GM21515 (cell line): Measurements from ENCODE around the gene S100A11.
A peak's percentile ranks its signal among the peaks of the same experiment; 100 is the strongest.
"Not testable (repeated sequence)": the region's sequence is repeated elsewhere in the genome, so short reads cannot be mapped to it uniquely, and the experiment has no call there.

Experiments used
- ATAC-seq: cut with Tn5 transposase; IDR thresholded peaks from one replicate; pipeline ENCODE4 v1.9.1; 2021; ENCODE audit not compliant: unreplicated experiment

S100A11 gene

DNA sequence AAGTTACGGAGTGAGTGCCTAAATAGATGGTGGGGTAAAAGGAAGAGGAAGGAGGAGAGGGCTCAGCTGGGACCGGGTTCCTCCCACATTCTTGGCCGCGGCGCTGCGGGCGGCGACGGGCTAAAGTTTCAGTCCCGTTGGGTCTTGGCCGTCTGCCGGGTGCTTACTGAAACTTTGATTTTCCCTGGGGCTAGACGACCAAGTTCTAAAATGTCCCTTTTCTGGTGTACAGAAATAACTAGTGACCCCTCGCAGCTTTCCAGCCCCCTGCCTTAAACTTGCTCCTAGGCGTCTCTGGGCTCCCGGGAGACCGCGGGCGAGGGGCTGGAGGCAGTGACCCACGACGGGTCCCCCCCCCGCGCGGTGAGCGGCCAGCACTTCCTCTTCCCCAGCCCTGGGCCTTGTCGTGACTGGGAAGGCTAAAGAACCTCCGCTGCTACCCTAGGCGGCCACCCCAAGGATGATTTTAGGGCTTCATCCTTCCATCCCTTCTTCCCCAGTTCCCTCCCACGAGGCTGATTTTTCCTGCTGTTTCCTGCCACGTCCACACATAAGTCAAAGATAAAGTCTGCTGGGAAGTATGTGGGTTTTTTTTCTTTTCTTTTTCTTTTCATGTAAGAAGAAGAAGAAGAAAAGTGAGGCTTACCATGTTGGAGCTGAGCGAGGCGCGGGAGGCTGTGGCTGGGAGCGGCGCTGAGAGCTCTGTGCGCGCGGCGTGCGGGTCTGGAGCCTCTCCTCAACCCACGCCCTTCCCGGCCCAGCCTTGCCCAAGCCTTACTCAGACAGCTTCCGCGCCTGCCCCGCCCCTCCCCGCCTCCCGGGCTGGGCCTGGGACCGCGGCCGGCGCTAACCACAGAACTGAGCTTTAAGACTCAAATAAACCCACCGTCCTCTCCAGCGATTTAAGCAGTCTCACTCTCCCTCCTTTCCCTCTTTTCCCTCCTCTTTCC lies at the start of gene S100A11:
S100A11 (minus strand) TSS at position 738 of the 950 bp plus-strand sequence; CDS start at position 649, 89 bp downstream.
- ATAC-seq, result peak; percentile 47

DNA sequence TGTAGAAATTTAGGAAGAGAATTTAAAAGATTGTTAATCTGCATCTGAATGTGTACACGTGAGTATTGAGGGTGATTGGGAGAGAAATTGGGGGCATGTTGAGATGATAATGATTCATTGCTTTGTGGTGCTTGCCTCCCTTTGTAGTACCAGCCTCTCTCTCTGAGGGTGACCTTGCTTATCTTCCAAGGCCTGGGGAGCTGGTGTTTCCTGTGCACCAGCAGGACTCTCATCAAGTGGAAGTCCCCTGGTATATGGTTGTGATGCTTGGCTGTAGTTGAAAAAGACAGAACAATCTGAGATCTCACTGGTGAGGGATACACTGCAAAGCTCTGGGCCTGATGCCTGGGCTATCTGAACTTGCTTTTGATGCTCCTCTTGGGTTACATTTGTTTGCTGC lies 48.0 kb upstream of the S100A11 start:
- ATAC-seq, result no peak

DNA sequence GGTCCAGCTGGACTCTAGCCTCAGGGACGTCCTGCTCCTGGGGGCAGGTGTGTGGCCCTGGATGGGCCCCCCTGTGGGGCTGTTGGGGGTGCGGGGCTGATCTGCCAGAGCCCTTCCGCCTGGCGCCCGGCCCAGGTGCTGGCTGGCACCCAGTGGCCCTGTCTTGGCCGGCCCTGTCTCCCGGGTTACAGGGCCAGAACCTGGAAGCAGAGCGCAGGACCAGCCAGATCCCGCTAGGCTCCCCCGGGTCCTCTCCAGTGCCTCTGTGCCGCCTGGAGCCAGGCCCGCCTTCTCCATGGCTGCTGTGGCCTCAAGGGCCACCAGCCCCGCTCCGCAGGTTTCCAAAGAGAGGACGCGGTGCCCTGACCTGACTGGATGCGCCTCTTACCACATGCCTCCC lies 44.2 kb upstream of the S100A11 start:
- not testable (repeated sequence) for ATAC-seq

DNA sequence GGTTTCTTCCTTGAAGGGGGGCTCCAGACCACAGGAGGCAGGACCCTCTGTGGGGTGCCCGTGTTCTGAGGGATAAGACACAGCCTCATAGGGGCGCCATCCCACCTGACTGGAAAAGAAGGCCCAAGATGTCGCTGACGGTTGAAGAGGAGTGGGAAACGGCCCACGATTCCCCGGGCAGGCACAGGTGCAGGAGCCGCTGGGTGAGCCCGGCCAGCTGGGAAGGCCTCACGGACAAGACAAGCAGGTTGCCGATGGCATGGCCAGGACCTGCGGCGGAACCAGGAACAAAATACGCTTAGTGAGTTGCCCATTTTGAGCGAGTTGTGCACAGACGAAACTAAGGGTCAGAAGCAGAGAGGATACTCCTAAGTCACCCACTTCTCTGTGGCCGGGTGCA lies 43.7 kb upstream of the S100A11 start:
- ATAC-seq, result not testable (repeated sequence)

DNA sequence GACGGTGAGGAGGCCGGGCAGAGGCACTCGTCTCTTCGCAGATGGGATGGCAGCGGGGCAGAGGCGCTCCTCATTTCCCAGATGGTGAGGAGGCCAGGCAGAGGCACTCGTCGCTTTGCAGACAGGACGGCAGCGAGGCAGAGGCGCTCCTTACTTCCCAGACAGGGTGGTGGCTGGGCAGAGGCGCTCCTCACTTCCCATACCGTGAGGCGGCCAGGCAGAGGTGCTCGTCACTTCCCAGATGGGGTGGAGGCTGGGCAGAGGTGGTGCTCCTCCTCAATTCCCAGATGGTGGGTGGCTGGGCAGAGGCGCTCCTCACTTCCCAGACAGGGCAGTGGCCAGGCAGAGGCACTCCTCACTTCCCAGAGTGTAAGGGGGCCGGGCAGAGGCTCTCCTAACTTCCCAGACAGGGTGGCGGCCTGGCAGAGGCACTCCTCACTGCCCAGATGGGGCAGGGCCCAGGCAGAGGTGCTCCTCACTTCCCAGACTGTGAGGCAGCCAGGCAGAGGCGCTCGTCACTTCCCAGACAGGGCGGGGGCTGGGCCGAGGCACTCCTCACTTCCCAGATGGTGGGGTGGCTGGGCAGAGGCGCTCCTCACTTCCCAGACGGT lies 42.1 kb upstream of the S100A11 start:
- ATAC-seq, result no peak

DNA sequence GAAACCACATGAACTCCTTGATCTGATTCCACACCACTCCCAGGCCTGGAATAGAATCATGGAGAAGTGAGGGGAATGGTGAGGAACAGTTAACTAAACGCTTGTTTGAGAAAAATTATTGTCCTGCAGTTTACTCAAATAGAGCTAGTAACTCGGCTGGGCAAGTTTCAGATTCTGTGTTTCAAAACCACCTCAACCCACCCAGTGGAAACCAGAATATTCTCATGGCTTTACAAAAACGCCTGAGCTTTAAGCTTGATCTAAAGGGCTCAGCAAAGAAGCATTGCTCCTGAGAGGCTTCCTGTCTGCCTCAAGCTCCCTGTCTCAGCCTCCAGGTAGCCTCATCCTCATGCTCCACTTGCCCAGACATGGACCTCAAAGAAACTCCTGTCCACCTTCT lies 35.5 kb upstream of the S100A11 start:
- ATAC-seq, result no peak

DNA sequence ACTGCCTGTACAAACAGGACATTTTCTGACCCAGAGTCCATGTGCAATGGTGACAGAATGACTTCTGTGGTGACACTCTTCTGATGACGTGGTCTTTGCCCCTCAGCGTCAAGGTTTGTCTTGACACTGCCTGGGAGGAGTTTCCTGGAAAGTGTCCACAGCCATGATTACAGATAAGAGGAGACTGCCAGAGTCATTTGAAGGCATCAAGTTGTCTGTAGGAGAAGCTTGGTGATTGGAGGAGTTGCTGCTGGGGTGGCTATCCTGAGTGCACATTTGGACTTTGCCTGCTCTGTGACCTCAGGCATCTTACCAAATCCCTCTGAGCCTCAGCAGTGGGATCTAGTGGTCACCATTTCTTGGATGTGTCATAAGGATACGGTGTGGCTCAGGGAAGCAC lies 34.3 kb upstream of the S100A11 start:
- ATAC-seq, result no peak

DNA sequence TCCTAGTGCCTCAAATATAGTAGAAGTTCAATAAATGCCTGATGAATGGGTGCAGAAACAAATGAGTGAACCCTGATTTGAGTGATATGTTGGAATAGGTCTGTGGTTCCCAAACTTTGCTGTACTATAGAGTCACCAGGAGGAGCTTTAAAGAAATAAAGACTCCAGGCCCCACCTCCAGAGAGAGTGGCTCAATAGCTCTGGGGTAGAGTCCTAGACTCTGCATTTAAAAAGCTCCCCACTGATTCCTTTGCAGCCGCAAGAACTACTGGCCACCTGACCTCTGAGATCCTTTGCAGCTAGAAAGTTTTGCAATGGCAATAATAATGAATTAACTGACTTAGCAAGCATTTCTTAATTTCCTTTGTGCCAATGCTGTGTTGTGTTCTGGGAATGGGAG lies 31.1 kb upstream of the S100A11 start:
- no peak for ATAC-seq

DNA sequence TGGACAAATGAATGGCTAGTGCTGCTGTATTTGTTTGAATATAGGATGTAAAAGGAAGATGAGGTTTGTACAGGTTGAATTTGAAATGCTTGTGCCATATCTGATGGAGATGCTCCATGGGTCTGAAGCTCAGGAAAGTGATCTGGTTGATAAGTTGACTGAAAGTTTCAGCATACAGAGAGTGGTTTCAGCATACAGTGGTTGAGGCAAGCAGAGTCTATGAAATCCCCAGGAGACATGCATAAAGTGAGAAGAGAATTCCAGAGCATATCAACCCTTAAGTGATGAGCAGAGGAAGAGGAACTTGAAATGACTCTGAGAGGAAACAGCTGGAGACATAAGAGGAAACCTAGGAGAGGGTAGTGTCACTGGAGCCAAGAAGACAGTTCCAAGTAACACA lies 30.3 kb upstream of the S100A11 start:
- no peak for ATAC-seq

DNA sequence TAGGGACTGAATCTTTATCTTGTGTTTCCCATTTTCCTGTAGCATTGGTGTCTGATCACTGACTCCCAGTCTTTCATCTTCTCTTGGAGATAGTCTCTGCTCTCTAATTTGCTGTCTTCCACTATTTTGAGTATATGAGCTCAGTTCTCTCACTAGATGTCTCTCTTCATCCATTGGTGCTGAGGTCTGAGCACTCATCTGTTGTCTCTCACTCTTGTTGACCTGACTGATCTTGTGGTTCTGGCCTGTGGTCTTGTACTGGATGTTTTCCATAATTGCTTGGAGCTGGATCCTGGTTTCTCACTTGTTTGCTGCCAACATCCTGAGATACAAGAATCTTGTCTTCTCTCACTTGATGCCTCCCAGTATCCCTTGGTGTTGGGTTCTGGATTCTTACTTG lies 25.1 kb upstream of the S100A11 start:
- no peak for ATAC-seq

DNA sequence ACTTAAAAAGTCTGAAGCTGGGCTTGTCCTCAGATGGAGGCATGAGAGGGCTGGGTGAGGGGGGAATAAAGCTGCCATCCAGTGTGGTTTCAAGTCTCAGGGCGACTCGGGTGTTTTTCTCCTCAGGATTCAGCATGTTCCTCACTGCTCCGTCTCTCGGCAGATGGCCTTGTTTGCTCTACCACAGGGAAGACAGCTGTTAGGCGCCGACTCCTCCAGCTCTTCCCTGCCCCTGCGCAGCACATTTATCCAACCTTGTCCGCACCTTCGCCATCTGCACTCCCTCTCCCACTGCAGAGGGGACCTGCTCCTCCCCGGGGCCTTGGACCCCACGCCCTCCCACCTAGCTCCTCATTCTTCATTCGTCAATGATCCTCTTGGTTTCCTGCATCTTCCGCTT lies 16.6 kb upstream of the S100A11 start:
- no peak for ATAC-seq

DNA sequence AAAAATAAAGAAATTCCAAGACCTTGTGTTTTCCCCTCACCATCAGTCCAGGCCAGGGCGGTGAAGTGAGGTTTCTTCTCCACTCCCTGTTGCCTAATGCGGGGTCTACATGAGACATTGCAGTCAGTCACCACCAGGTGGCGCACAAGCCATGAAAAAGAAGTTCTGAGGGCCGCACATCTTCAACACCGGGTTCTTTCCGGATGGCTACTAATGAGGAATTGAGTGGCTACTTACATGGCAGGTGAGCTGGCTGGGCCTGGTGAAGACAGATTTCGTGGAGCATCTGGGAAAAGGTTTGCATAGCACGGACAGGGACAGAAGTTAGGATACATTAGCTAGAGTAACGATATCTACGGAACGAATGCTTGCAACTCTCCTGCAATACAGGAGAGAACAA lies 15.8 kb upstream of the S100A11 start:
- no peak for ATAC-seq

DNA sequence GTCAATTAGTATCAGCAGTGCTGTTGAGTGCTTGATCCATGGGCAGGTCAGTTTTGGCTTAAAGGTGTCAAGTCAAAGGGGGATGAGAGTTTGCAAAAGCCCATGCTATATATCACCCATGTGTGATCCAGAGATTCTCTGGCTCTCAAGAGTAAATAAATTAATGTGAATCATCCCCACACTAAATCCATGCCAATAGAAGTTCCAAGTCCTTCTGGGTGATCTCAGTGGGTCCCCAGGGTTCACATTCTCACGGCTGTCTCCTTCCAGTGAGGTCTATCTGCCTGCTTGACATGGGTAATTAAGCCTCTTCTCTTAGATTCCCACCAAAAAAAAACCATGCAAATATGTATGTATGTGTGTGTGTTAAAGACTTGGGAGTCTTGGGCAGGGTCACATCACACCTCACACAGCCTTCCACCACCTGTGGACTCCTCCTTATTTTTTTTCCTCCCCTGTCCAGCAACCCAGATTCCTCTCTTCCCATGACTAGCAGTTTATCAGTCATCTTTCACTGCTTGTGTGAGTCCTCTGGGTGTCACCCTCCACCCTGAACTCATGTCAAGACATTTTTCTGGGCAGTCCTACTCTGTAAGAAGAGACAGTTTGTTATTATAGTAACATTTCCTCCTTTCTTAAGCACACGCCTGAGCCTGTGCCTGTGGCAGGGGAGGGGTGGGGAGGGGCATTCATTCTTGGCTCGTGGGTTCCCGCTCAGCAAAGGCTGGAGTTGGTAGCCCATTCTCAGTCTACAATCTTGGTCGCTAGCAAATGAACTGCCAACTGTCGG lies 14.3 kb upstream of the S100A11 start:
- ATAC-seq, result no peak

DNA sequence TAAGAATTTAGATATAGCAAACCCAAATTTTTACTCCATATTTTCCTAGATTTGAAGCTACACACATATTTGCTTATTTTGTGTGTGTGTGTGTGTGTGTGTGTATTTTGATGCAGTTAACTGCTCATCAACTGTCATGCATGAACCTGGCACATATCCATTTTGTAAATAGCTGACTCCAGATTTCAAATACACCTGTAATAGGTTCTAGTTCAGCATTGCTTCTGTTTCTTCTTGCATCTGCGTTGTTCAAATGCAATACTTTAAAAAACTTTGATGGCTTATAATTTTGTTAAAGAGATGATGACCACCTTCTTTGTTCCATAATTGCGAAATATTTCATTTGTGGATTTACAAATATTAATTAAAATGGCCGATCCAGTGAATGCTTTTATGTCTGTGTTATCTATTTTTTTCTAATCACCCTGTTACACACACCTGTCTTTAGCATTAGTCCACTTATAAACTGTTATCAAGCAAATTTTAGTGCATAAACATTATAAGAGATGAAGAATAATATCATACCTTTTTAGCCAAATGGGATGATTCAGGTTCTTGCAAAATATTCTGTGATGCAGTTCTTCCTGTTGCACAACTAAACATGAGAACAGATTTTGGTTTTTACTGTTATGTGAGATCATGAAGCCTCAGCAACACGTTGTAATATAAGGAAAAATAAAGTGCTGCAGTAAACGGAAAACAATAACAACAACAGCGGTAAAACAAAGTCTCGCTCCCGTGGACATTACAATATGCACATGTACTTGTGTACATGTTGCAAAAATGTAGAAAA lies 12.7 kb upstream of the S100A11 start:
- ATAC-seq, result no peak

DNA sequence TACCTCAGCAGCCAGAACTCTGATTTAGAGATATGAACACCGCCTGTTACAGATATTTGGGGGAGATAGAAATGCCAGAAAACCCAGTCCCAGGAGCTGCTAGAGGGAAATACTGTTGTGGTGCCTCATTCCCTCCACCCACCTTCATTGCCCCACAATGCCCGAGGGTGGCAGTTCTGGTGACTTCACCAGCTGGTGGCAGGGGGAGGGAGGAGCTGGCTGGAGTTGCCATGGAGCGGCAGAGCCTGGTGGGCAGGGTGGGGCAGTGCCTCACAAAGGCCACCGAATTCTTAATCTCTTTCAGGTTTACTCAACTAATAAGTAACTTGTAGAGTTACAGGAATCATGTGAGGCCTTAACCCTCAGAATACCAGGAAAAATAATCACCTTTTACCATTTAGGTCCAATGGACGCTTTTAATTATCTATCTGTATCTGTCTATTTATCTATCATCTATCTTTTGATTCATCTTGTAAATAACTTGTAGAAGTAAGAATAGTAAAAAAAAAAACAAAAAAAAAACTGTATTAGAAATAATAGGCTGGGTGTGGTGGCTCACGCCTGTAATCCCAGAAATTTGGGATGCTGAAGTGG lies 11.7 kb upstream of the S100A11 start:
- ATAC-seq, result no peak

DNA sequence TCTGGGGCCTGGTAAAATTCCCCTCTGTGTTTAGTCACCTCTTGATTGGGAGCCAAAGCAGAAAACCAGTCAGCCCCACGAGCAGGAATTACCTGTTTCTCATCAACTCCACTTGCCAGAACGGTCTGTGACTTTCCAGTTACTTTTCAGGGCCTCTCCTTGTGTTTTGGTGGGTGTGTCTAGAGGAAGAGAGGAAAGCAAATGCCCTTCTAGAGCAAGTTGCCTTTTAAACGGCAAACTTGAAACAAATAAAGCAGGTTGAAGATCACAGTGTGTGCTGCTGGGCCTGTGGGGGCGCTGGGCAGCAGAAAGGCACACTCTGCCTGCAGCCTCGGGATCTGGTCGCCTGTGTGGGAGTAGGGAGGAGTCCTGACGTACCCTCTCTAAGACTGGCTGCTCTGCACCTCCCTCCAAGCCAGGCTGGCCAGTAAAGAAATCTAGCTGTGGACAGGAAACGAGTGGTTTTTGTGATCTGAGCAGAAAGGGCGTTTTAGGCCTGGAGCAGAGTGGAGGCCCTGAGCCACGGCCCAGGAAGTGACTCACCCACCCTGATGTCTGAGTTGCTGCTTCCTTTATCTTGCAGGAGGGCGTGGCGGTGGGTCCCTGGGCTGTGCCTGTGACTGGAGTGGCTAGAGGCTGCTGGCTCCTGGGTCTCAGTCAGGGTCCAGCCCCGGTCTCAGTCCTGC lies 11.1 kb upstream of the S100A11 start:
- peak; percentile 94 for ATAC-seq

DNA sequence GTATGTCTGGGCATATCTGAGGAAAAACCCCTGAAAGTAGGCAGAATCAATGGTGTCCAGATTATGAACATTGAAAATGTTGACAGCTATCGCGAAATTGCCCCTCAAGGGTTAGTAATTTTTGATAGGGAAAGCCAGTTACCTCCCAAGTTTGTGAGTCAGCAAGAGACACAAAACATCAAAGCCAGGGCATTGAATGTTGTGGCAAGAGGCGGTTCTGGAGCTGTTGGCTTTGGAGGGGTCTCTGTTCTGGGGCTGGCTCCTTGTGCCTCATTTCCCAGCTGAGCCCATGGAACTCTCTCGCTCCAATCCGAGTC lies 10.6 kb upstream of the S100A11 start:
- ATAC-seq, result no peak

DNA sequence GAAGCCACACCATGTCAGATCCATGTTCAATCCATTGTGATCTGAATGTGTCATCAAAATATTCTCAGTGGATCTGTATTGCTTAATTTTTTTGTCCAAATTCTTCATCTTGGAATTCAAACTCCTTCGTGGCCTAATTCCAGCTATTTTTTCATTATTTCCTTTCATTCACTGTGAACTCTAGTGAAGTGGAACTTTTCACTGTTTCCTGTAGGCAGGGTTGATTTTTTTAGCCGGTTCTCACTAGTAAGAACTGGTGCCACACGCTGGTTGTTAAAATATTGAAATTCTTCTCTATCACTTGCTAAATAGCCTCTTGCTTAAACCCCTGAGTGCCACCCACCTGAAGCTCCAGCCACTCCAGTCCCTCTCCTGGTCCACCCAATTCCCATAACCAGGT lies 7.6 kb upstream of the S100A11 start:
- no peak for ATAC-seq

DNA sequence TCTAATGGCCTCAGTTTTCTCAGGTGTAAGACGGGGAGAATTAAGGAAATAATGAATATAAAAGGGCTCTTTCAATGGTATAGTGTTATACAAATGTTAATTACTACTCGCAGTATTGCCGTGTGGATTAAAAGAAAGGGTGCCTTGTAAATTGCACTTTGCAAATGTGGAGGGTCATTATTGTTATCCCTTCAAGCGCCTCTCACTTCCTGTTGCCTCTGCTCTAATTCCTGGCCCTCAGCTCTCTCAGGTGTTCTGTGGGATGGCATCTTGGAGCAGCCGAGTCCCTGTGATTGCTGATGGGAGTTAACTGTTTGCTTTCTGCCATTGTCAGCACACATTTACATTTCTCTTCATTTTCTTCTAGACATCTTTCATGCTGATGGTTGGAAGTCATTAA lies 7.1 kb upstream of the S100A11 start:
- no peak for ATAC-seq

DNA sequence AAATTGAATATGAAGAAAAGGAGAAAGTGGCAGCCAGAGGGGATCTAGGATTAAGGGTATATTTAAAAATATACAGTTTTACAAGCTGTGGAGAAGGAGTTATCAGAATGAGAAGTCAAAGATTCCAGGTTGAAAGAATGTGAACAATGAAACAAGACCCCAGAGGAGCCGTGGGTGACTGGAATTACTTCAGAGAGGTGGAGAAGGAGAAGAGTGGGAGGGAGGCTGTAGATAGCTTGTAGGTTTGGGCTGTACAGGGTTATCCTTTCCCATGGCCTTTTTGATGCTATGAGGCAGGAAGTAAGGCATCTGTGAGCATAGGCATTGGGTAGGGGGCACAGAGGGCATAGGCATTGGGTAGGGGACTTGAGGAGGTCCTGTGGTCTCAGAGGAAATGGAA lies 5.2 kb upstream of the S100A11 start:
- ATAC-seq, result no peak
